ENCODE results near the gene RPS6KC1.
"Not testable (repeated sequence)": the region's sequence is repeated elsewhere in the genome, so short reads cannot be mapped to it uniquely, and the experiment has no call there.

Gene RPS6KC1

DNA sequence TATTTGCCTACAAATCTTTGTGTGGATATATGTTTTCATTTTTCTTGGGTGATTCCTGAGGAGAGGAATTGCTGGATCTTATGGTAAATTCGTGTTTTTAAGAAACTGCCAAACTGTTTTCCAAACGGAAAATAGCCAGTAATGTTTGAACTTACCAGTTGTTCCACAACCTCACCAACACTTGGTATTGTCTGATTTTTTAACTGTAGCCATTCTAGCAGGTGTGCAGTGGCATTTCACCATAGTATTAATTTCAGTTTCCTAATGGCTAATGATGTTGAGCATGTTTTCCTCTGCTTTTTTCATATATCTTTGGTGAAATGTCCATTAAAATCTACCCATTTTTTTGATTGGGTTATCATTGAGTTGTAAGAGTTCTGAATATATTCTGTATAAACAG, 56.6 kb downstream of the RPS6KC1 start:
- no peak for DNase-seq

DNA sequence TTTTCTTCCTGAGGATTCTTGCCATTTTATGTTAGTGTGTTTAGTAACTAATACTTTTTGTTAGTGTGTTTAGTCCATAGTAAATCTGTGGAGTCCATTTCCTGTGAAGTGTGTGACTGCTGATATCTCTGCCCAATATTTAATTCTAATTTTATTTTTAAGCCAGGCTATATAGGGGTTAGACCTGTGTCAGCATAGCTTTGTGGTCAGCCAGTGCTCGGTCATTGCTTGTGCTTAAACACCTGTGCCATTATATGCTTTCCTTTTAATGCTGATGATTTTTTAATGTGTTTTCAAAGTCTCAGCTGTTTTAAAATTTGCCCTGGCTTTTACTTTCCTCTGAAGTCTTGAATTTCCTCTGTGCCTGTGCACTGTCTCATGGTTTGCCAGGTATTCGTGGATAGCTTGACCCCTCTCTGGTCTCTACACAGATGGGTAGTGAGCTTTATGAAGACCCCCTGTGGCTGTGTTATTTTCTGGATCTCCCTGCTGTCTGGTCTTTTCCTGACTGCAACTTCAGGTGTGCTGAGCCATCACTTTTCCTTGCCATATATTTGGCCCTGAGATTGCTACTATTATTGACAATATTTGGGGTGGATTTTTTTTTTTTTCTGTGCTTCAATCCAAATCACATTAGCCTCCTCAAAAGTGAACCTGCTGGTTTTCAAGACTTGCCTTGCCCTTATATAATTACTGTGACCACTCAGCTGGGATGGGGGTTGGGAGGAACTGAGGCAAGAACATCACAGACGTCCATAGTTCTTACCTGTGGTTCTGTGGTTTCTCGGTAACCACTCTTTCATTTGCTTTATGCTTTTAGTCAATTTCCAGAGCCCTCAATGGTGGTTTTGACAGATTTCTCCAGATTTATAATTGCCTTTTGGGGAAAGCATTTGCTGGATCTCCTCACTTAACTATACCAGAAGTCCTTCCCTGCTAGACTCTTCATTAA, 59.6 kb downstream of the RPS6KC1 start:
- DNase-seq = no peak

DNA sequence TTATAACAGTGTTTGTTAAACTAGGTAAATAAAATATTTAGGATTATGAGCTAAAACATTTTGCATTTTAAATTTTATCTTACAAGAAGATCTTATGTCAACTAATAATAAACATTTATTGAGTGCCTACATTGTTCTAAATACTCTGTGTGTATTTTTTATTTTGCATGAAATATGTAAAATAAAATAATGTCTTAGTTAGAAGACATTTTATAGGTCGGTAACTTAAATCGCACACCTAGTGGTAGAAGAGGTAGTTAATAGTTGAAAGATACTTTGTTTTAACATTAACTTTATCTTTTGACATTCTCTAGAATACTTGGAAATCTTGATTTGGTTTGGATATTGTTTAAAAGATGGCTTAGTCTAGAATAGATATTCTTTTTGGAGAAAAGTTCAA, 60.5 kb downstream of the RPS6KC1 start:
- no peak for DNase-seq

DNA sequence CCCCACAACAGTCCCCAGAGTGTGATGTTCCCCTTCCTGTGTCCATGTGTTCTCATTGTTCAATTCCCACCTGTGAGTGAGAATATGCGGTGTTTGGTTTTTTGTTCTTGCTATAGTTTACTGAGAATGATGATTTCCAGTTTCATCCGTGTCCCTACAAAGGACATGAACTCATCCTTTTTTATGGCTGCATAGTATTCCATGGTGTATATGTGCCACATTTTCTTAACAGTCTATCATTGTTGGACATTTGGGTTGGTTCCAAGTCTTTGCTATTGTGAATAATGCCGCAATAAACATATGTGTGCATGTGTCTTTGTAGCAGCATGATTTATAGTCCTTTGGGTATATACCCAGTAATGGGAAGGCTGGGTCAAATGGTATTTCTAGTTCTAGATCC, 61.7 kb downstream of the RPS6KC1 start:
- DNase-seq = not testable (repeated sequence)

DNA sequence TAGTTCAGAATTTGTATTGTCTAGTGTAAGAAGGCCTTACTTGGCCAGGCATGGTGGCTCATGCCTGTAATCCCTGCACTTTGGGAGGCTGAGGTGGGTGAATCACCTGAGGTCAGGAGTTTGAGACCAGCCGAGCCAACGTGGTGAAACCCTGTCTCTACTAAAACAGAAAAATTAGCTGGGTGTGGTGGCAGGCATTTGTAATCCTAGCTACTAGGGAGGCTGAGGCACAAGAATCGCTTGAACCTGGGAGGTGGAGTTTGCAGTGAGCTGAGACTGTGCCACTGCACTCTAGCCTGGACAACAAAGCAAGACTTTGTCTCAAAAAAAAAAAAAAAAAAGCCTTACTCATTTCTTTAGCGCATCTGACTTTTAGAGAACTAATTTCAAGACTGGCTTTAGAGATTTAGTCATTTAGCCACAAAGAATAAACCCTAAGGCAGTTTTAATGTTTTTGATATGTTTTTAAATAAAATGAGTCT, 66.7 kb downstream of the RPS6KC1 start:
- not testable (repeated sequence) for DNase-seq

DNA sequence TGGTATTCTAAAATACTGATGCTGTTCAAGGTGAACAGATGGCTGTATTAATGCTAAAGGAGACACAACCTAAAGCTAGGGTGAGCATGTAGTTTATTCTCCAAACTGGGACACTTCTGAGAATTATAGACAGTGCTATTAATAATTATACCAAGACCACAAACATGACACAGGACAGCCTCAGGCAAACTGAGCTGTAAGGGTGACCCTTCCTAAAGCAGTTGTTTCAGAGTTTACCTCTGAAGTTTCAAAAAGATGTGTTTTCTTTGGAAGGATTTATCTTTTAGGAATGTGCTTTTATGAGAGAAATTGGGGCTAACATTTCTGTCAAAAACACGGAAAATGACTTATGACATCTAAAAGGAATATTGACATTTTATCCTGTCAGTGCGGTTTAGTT, 68.8 kb downstream of the RPS6KC1 start:
- DNase-seq = no peak

DNA sequence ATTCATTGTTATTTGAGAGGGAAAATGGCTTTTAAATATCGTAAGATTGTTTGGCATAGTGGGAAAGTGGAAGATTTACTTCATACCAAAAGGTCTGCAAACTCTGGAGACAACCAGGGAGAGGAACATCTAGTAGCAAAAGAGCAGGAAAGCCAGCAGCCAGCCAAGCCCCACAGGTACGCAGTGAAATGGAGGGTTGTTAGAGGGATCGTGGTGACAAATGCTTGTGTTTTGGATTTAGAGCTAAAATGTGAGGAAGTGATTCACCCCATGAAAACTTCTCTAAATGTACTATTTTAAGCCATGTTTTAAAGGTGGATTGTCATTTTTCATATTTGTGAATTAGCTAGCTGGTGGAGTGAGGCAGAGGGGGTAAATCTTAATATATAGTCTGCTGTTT, 69.3 kb downstream of the RPS6KC1 start:
- no peak for DNase-seq

DNA sequence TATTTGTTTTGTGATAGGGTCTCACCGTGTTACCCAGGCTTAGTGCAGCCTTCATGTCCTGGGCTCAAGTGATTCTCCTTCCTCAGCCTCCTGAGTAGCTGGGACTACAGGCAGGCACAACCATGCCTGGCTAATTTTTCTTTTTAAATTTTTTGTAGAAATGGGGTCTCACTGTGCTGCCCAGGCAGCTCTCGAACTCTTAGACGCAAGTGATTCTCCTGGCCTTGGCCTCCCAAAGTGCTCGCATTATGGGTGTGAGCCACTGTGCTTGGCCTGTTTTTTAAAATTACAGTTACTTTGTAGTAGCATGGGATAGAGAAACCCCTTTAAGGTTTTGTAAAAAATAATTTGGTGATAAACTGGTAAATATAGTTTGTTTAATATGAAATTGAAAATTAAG, 69.9 kb downstream of the RPS6KC1 start:
- no peak for DNase-seq

DNA sequence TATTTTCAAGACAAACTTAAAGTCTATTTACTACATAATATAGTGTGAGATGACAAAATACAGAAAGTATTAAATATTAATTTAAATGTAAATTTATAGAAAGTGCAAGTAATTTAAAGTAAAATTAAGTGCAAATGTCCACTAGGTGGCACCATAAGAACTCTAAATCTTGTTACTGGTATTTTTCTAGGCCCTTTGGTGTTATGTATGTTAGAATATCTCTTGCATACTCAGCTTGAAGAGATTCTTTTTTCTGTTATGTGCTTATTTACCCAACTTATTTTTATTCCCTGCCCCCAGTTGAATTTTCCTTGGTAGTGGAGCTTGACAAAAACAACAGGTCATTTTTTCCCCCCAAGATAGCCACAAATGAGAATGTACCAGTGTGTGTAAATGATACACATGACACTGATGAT, 71.5 kb downstream of the RPS6KC1 start:
- DNase-seq = no peak

DNA sequence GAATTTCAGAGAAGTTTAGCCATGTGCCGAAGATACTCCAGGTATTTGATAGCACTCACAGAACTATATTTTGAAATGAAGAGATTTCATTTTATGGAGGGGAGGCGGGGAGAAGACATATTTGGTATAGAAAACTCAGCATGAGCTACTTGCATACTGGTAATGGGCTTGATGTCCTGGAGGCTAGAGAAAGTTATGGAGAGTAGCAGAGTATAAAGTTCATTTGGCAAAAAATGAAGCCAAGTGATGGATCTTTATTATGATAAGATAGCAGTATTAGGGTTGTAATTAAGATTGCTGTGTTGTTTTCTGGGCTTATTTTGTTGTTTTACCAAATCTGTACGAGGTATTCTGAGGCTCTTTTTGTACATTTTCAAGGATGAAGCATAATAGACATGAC, 72.0 kb downstream of the RPS6KC1 start:
- no peak for DNase-seq

DNA sequence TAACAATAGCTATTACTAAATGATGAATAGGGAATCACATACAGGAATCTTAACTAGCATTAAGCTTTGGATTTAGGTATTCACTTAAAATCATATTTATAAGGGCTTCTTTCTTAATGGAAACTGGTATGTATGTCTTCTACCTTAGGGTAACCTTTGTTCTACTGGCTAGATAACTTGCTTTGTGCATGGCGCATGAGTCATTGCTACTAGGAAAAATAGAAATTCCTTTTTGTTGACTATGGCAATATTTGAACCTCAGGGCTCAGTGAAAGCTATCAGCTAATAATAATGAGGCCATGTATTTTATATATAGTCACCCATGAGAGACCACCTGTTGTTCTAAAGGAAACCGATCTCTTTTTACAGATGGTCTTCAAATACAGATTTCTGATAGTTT, 72.5 kb downstream of the RPS6KC1 start:
- no peak for DNase-seq

DNA sequence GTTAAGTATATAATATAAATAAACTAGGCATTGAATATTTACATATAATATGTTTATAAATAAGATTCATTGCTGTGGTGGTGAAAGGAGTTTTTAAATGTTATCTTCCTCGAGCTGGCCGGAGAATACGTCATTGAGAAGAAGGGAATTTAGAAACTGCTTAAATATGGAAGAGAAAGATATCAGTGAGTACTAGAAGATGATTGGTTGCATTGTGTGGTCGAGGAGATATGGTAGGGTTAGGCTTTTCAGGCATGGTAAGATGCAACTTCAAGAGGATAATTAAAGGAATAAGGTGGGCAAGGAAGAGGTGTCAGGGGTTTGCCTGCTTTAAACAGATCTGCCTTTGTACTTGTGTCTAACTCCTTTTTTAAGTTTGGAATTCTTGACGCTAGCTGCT, 73.5 kb downstream of the RPS6KC1 start:
- DNase-seq = no peak

DNA sequence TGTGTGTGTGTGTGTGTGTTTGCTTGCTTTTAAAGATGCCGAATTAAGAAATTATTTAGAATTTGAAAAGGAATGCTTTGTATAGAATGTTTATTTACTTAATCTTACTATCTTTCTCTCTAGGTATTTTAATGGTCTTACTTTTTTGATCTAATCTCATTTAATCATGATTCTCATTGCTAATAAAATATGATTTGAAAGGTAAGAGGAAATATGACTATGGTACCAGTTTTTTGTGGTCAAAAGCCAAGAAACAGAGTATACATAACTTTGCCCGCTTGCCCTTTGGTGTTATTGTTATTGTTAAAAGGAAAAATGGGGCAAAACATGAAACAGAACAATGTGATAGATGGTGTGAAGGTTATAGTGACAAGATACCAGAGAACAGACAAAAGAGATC, 74.6 kb downstream of the RPS6KC1 start:
- DNase-seq = no peak

DNA sequence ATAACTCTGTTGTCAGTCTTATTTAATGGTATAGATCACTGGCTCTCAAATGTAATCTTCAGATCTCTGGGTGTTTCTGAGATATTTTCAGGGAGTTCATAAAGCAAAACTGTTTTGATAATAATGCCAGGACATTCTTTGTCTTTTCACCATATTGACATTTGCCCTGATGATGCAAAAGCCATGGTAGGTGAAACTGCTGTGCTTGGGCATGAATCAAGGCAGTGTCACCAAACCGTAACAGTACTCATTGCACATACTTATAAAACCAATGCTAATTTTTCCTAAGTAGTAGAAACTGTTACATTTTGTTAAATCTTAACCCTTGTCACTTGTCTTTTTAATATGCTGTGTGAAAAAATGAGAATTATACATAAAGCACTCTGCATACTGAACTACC, 76.0 kb downstream of the RPS6KC1 start:
- DNase-seq = no peak

DNA sequence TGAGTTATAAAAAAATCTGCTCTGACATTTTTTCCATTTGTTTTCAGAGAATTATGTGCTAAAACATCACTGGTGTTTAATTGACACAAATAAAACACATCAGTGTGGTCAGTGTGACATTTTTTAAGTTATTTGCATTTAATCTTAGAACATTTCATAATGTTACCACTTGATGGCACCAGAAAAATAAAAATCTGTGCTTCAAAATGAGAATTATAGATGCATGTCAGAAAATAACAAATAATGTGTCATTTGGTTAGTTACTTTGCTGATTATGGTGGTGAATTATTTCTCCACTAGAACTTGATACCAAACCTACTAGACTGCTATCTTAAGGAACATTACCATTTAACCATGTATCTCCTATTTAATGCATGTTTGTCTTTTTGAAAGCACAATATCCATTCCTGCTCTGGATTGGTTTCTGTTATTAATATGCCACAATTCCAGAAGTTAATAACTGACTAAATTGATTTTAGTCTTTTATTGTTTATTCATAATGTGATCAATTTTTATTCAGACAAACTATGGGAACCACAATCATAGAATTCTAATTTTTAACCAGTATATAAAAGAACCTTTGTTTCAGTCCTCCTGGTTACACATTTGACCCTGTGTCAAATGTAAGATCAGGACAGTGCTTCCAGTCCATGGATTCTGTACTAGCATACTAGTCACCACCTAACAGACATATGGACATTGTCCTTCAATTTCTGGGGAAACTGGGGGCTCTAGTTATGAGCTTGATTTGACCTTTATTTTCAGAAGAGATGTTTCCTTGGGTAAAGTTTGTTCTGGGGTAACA, 81.0 kb downstream of the RPS6KC1 start:
- no peak for DNase-seq

DNA sequence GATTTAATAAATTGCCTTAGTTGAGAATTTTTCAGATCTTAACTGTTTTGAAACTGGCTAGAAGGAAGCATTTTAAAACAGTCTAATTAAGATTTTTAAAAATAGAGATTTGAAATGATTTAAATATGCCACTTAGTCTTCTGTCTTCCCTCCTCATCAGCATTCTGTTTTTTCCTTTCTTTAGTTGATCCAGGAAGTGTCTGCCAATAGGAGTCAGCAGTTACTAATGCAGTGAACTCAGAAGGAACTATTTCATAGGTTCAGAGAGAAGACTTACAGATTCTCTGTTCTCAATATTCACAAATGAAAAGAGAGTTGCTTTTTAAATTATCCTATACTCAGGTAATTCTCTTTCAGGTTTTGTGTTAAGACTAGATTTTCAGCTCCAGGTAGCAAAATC, 84.5 kb downstream of the RPS6KC1 start:
- DNase-seq = no peak

DNA sequence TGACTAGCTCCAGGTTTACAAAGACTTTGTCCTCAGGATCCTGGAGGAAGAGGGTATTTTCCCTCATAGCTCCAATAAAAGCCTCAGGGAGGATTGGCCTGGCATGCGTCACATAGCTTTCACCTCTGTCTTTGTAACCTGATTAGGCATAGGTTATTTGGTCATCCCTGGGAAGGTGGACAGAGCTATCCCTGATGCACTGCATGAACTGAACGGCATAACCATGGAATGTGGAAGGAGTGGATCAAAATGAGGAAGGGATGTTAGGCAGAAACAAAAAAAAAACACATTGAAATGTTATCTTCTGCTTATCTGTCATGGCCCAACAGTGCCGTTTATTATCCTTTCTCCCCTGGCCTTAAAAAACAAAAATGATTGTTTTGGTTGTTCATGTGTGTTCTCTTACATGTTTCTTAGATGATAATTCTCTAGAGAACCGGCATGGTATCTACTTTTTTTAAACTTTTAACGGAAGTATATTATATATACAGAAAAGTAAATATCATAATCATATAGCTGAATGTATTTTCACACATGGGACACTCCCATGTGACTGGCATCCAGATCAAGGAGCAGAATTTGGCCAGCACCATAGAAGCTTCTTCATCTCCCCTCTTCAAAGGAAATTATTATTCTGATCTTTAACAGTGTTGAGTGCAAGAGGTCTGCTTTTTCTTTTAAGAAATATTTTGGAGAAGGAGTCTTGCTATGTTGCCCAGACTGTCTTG, 85.3 kb downstream of the RPS6KC1 start:
- no peak for DNase-seq

DNA sequence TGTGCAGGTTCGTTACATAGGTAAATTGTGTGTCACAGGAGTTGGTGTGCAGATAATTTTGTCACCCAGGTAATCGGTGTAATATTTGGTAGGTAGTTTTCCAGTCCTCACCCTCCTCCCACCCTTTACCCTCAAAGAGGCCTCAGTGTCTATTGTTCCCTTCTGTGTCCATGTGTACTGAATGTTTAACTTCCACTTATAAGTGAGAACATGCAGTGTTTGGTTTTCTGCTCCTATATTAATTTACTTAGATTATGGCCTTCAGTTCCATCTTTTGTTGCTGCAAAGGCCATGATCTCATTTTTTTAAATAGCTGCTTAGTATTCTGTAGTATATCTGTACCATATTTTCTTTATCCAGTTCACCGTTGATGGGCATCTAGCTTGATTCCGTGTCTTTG, 87.3 kb downstream of the RPS6KC1 start:
- DNase-seq = no peak

DNA sequence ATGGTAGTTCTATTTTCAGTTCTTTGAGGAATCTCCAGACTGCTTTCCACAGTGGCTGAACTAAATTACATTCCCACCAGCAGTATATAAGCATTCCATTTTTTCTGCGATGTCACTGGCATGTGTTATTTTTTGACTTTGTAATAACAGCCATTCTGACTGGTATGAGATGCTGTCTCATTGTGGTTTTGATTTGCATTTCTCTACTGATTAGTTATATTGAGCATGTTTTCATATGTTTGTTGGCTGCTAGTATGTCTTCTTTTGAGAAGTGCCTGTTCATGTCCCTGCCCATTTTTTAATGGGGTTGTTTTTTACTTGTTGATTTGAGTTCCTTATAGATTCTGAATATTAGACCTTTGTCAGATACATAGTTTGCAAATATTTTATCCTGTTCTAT, 87.9 kb downstream of the RPS6KC1 start:
- DNase-seq = no peak

DNA sequence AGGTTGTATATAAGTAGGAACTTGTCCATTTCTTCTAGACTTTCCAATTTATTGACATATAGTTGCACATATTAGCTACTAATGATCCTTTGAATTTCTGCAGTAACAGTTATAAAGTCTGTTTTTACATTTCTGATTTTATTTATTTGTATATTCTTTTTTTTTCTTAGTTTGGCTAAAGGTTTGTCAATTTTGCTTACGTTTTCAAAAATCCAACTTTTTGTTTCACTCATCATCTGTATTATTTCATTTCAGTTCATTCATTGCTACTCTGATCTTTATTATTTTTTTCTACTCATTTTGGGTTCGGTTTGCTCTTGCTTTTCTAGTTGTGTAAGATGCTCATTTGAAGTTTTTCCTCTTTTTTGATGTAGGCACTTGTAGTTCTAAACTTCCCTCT, 97.9 kb downstream of the RPS6KC1 start:
- no peak for DNase-seq

DNA sequence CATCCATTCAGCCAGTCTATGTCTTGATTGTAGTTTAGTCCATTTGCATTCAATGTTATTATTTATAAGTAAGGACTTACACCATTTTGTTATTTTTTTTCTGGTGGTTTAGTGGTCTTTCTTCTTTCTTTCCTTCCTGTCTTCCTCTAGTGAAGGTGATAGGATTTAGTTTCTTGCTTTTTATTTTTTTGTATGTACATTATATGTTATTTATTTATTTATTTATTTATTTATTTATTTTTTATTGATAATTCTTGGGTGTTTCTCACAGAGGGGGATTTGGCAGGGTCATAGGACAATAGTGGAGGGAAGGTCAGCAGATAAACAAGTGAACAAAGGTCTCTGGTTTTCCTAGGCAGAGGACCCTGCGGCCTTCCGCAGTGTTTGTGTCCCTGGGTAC, 99.0 kb downstream of the RPS6KC1 start:
- DNase-seq = not testable (repeated sequence)

DNA sequence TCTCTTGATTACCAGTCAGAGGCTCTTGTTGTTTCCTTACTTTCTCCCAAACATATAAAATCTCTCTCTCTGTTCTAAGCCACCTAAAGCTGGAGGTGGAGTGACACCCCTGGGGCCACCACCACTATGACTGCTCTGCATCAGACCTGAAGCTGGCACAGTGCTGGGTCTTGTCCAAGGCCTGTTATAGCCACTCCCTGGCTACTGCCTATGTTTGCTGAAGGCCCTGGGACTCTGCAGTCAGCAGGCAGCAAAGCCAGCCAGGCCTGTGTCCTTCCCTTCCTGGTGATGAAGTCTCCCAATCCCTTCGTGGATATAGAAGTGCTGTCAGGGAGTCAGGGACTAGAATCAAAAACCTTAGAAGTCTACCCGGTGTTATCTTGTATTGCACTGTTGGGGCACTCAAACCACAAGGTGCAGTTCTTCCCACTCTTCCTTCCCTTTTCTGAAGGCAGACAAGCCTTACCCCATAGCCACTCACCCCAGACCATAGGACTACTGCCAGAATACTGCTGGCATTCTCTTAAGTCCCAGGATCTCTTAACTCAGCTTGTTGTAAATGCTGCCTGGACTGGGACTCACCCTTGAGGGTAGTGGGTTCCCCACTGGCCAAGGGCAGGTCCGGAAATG, 103.1 kb downstream of the RPS6KC1 start:
- no peak for DNase-seq

DNA sequence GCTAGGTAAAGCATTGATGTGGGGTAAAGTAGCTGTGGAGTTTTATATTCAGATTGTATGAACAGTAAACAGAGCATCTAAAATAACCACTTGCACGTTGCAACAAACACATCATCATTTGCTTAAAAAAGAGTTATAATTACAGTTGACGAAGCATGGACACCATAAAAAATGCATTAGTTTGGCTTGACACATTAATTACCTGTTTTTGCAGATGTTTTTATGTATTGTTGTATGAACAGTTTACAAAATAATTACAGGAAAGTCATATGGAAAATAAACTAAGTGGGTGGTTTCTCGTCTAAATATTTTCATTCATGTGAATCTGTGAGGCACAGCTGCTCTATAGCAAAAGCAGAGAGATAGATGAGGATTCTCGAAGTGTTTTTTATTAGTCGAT, 108.3 kb downstream of the RPS6KC1 start:
- no peak for DNase-seq

Data from GOT3 (cell line).